Fibroblast of villous mesenchyme (primary cell): Measurements from ENCODE around the gene TNPO2. TPM values are rescaled to one million over a fixed set of nuclear protein-coding genes. Genes with fewer than 3 reads are reported as not detected.

ENCODE experiments used
- DNase-seq: peaks from one replicate; pipeline ENCODE4 v3.0.0-alpha.2; 2010; ENCODE audit warnings: low read depth
- H3K4me3 ChIP-seq: 2 replicates; pipeline ENCODE4 v1.5.1; 2011; ENCODE audit warnings: low read depth, mild to moderate bottlenecking, low read length
- total RNA-seq: library from RNA; depleted of rRNA; stranded (reverse); fragments of >200 nt; gene quantifications from 2 replicates; pipeline ENCODE4 v1.2.3, GENCODE V29; 2012
- TF ChIP-seq, protein P1 (sequence below): IDR thresholded peaks from 2 replicates; pipeline ENCODE4 v1.5.1; 2012; ENCODE audit warnings: low read depth, mild to moderate bottlenecking, low read length; ENCODE audit not compliant: insufficient read depth

TNPO2 gene
- total RNA-seq, 1 donor, result 53.1 TPM

DNA sequence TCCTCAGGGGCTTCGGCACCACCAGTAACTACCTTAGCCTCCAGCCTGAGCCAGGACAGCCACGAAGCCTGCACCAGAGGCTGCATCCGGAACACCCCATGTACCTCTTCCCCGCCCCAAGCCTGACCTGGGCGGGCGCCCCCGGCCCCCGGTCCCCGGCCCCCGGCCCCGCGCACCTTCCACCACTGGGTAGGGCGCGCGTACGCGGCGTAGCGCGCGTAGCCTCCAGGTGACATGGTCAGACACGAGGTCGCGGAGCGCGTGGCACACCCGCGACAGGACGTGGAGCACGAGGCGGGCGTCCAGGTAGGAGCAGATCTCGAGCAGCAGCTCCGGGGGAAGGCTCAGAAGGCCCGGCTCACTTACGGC is 27.8 kb downstream of the TNPO2 start:
- H3K4me3 ChIP-seq, result peak overlapping the region; percentile 82

DNA sequence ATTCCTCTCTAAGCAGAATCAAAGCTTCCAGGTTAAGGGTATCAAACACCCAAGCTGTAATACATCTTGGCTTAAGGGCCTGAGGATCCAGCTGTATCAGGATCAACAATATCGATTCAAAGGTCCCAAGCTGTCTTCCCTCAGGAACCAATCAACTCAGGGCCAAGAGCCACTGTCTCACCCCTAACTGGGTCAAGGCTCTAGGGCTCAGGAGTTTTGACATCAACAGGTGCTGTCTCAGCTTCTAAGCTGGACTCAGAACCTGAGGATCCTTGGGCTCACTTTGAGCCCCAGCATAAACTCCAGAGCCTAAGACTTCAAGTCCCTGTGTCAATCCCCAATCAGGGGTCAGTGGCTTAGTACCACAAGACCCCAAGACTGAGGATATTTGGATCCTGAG is 28.2 kb downstream of the TNPO2 start:
- peak overlapping the region; percentile 82 for H3K4me3 ChIP-seq
- DNase-seq, result no peak
- TF ChIP-seq, protein P1, sequence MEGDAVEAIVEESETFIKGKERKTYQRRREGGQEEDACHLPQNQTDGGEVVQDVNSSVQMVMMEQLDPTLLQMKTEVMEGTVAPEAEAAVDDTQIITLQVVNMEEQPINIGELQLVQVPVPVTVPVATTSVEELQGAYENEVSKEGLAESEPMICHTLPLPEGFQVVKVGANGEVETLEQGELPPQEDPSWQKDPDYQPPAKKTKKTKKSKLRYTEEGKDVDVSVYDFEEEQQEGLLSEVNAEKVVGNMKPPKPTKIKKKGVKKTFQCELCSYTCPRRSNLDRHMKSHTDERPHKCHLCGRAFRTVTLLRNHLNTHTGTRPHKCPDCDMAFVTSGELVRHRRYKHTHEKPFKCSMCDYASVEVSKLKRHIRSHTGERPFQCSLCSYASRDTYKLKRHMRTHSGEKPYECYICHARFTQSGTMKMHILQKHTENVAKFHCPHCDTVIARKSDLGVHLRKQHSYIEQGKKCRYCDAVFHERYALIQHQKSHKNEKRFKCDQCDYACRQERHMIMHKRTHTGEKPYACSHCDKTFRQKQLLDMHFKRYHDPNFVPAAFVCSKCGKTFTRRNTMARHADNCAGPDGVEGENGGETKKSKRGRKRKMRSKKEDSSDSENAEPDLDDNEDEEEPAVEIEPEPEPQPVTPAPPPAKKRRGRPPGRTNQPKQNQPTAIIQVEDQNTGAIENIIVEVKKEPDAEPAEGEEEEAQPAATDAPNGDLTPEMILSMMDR, result no peak

More for the DNA sequence above, 27.8 kb downstream of the TNPO2 start:
- DNase-seq, result no peak
- TF ChIP-seq, protein P1, result no peak

DNA sequence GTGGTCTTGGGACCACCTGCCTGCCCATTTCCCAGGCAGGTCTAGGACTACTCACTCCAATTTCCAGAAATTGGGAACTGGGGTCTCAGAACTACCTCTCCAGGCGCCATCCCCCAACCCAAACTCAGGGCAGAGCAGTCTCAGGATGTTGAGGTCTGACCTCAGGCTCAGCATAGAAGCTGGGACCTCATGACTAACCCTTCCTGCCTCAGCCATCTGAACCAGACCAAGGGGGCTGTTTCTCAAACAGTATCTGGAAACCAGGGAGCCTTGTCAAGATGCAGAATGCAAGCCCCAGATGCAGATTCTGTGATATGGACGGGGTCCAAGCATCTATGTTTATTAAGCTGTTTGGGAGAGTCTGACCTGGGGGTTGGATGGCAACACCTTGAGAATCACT is 28.6 kb downstream of the TNPO2 start:
- TF ChIP-seq, protein P1, result no peak
- no peak overlapping the region for H3K4me3 ChIP-seq
- DNase-seq, result no peak

DNA sequence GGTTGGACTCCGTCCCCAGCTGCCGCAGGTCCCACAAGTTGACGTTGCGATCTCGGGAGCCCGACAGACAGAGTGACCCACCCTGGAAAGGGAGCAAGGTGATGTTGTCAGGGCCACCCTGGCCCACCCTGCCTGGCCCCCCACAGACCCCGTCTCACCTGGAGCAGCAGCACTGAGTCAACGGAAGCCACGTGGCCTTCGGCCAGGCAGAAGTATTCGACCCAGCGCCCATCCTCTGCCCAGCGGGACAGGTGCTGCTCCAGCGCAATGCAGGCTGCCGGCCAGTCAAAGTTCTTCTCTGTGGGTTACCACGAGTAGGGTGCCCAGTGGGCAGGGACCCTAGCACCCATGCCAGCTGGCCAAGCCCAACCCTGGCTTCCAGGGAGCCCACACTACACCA is 29.1 kb downstream of the TNPO2 start:
- TF ChIP-seq, protein P1, result no peak

DNA sequence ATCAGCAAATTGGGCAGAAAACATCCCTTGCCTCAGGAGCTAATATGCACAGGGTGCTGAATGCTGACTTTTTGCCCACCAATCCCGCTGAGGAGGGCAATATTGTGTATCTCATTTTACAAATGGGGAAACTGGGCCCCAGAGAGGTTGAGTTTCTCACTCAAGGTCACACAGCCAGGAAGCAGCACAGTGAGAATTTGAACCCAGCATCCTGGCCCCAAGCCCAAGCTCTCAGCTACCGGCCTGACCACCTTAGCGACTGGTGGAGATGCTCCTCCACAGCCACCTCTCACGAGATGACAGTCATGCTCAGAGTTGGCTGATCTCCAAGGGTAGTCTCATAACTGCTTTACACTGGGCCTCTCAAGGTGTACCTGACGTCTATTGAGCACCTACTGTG is 30.8 kb downstream of the TNPO2 start:
- DNase-seq, result no peak
- TF ChIP-seq, protein P1, result no peak
- H3K4me3 ChIP-seq, result no peak overlapping the region

More for the DNA sequence above, 29.1 kb downstream of the TNPO2 start:
- DNase-seq, result no peak
- H3K4me3 ChIP-seq, result no peak overlapping the region

DNA sequence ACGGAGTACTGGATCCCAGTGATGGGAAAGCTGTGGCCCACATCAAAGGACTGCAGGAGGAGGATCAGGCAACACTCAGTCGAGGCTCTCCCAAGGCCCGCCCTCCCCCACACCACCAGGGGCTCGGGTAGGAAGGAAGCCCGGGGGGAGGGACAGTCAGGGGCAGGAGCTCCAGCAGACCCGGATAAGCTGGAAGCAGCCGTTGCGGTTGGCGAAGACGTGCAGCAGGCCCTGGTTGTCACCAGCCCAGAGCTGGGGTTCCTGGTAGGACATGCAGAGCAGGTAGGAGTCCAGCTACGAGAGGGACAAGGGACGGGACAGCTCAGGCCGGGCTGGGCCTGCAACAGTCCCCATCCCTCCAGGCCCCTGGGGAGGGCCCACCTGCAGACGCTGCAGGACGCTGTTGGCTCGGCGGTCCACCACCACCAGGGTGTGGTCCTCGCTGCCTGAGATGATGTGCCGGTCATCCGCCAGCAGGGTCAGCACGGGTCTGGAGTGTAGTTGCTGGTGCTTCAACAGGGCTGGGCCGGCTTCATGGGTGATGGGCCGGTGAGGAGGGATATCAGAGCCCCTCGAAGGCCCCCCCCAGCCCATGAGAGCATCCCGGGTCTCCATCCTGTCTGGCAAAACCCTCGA is 34.0 kb downstream of the TNPO2 start:
- H3K4me3 ChIP-seq, result no peak overlapping the region
- TF ChIP-seq, protein P1, result no peak
- no peak for DNase-seq

DNA sequence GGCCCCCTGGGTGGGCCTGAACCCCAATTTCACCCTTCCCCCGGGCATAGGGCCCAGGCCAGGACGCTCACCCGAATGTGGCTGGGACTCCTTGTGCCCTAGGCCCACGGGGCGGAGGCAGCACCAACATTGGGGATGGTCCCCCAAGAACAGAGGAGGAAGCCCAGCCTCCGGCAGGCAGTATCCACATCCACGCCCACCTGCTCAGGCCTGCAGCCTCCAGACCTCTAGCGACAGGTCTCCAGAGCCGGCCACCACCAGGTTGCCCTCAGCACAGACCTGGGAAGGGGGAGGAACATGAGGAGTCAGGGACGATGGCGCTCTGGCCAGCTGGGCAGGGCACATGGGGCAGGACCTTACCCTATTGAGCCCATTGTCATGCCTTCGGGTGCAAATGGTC is 34.7 kb downstream of the TNPO2 start:
- H3K4me3 ChIP-seq, result no peak overlapping the region
- TF ChIP-seq, protein P1, result no peak
- DNase-seq, result no peak
